Skin of body (tissue), 2 donors: ENCODE measurements around the gene MED26. TPM values are rescaled to one million over a fixed set of nuclear protein-coding genes. Genes with fewer than 3 reads are reported as not detected.
A peak's percentile ranks its signal among the peaks of the same experiment; 100 is the strongest.
"Not testable (repeated sequence)": the region's sequence is repeated elsewhere in the genome, so short reads cannot be mapped to it uniquely, and the experiment has no call there.

Experiments
- DNase-seq: peaks from one replicate; lab custom pipeline; 2025; lab: John Stamatoyannopoulos, UW
- total RNA-seq: library from RNA; depleted of rRNA; stranded (reverse); fragments of >200 nt; gene quantifications from one replicate; pipeline ENCODE4 v1.2.3, GENCODE V29; 2014

MED26 gene, protein sequence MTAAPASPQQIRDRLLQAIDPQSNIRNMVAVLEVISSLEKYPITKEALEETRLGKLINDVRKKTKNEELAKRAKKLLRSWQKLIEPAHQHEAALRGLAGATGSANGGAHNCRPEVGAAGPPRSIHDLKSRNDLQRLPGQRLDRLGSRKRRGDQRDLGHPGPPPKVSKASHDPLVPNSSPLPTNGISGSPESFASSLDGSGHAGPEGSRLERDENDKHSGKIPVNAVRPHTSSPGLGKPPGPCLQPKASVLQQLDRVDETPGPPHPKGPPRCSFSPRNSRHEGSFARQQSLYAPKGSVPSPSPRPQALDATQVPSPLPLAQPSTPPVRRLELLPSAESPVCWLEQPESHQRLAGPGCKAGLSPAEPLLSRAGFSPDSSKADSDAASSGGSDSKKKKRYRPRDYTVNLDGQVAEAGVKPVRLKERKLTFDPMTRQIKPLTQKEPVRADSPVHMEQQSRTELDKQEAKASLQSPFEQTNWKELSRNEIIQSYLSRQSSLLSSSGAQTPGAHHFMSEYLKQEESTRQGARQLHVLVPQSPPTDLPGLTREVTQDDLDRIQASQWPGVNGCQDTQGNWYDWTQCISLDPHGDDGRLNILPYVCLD
- 5.7 TPM for total RNA-seq

- peak; percentile 94 for DNase-seq
Observed at GRCh38 chr19:16628183-16628983, at the start of gene MED26. TSS of gene MED26 (minus strand) at chr19:16628204. CDS start at chr19:16627943, 261 bp downstream.

DNA sequence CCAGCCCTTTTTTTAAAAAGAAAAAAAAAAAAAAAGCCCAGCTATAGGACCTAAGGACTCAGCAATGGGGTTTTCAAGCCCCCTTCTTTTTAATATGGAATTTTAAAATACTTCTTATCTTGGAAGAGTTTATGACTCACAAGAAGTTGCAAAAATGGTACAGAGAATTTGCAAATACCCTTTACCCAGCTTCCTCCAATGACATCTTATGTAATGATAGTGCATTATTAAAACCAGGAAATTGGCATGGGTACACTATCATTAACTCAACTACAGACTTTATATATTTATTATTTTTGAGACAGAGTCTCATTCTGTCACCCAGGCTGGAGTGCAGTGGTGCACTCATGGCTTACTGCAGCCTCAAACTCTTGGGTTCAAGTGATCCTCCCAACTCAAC, 49.1 kb upstream of the MED26 start:
- no peak for DNase-seq

- DNase-seq = no peak
Observed at GRCh38 chr19:16676101-16676798, 48.2 kb upstream of the MED26 start.

DNA sequence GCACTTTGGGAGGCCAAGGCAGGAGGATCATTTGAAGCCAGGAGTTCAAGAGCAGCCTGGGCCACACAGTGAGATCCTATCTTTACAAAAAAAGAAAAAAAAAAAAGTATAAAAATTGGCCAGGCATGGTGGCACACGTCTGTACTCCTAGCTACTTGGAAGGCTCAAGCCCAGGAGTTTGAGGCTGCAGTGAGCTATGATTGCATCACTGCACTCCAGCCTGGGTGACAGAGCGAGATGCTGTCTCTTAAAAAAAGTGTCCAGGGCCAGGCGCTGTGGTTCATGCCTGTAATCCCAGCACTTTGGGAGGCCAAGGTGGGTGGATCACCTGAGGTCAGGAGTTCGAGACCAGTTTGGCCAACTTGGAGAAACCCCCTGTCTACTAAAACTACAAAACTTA, 45.8 kb upstream of the MED26 start:
- DNase-seq = not testable (repeated sequence)

- DNase-seq = no peak
Observed at GRCh38 chr19:16673231-16673630, 45.2 kb upstream of the MED26 start.

DNA sequence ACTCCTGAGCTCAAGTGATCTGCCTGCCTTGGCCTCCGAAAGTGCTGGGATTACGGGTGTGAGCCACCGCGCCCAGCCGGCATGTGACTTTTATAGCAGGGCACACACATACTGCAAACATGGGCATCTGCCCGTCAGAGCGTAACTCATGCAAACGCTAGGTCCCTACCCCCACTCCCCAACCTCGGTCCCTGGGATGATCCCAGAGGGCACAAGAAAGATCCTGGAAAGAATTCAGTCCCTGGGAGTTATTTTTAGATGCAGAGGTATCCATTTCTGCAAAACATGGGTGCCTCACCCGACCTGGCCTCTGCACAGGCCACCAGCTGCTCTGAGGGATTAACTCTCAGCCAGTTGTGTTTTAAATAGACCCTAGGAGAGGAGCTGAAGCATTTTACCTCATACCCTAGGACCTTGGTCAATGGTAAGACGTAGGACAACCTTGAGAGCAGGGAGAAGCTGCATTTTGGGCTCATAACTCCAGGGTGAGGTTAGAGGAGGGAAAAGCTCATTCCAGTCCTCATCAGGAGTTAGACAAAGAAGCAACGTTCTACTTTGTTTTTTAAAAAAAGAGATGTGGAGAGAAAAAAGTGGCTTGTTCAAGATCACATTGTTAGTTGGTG, 43.8 kb upstream of the MED26 start:
- no peak for DNase-seq

DNA sequence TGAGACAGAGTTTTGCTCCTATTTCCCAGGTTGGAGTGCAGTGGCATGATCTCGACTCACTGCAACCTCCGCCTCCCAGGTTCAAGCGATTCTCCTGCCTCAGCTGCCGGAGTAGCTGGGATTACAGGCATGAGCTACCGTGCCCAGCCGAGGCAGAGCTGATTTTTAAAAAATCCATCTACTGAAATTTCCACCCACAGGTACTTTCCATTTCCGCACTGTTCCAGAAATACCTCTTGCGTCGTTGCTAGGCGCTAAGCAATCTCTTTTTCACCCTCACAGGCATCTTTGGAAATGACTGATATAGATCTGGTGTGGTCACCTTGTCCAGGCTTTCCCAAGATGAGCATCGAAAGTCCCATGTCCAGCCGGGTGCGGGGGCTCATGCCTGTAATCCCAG, 42.3 kb upstream of the MED26 start:
- DNase-seq = no peak

GRCh38 chr19:16668702-16669101, 40.7 kb upstream of the MED26 start:
- DNase-seq = not testable (repeated sequence)

- DNase-seq = no peak
Observed at GRCh38 chr19:16668176-16668575, 40.2 kb upstream of the MED26 start.

- DNase-seq = no peak
Observed at GRCh38 chr19:16661480-16662034, 33.6 kb upstream of the MED26 start.

DNA sequence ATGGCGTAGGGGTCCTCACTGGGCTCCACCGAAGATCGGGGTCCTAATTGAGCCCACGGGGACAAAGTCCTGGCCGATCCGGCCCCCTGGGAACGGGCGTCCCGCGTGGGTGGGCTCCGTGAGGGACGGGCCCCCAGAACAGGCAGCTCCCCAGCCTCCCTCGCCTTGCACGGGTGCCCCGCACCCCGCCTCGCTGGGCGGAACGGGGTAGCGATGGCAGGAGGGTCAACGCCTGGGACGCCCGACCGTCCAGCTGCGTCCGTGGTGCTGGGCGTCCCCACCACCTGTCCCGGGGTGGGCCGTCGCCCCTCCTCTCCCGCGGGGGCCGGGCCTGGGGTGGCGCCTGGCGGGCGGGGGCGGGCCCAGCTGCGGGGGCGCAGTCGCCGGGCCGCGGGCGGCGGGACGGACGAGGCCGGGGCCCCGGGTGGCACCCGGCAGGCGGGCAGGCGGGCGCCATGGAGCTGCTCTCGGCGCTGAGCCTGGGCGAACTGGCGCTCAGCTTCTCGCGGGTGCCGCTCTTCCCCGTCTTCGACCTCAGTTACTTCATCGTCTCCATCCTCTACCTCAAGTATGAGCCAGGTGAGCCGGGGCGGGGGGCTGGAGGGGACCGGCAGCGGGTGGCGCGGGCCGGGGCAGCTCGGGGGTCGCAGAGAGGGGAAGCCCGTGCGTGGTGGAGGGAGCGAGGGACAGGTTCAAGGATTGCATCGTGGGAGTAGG, 32.9 kb upstream of the MED26 start, which contains the start of gene TMEM38A:
Gene TMEM38A, plus strand, starts transcription at position 377 of the 717 bp plus-strand sequence. Its CDS starts 79 bp downstream, at position 456.
- DNase-seq = no peak

DNA sequence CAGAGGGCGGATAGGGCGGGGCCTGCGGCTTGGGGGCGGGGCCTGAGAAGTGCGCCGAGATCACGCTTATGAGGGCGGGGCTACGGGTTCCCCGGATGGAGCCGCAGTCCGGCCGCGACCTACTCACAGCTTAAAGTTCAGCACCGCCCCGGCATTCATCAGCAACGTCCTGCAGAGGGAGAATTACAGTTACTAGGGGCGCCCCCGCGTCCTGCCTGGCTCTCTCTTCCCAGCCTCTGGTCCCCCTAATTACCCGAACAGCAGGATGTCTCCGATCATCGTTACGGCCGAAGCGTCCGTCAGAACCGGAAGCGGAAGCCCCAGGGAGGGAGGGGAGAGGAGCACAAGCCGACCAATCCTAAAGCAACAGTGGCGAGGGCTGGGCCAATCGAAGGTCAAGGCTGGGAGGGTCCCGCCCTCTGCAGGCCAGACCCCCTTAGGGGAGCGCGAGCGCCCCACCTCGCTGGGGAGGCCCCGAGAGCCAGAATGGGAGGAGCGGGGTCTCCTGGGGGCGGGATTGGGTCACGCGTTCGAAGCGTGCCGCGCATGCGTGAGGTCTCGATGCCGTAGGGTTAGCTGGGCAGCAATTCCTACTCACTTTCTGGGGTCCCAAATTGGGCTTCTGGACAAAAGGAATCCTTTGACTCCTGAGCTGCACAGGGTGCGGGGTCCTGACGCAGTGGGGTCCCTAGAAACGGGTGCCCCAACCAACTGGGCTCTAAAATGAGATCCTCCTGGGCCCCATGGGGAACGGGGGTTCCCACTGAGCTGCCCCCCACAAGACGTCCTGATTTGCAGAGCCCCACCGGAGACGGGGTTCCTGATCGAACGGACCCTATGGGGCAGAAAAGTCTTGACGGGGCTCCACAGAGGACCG, 32.1 kb upstream of the MED26 start, which contains the start of gene SMIM7:
Gene SMIM7, minus strand, starts transcription at position 313 of the 877 bp plus-strand sequence. Its CDS starts 34 bp downstream, at position 279.
- DNase-seq = peak; percentile 99

GRCh38 chr19:16659464-16659831, 31.4 kb upstream of the MED26 start:
- no peak for DNase-seq

DNA sequence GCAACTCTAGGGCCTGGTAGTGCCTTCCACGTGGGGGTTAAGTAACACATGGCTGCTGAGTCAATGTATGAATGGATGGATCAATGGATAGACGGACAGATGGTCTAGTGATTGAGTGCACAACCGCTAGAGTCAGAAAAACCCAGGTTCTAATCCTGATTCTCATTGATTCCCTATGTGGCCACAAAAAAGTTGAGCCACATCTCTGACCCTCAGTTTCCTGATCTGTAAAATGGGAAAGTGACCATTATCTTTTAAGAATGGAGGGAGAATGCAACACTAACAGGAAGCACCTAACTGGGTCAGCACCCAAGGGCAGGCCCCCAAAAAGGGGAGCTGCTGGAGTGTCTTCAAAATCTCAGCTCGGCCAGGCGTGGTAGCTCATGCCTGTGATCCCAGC, 29.4 kb upstream of the MED26 start:
- DNase-seq = no peak

- no peak for DNase-seq
Observed at GRCh38 chr19:16655727-16656126, 27.7 kb upstream of the MED26 start.

GRCh38 chr19:16654627-16655026, 26.6 kb upstream of the MED26 start:
- no peak for DNase-seq

GRCh38 chr19:16654140-16654539, 26.1 kb upstream of the MED26 start:
- no peak for DNase-seq

- no peak for DNase-seq
Observed at GRCh38 chr19:16652854-16653253, 24.9 kb upstream of the MED26 start.
